GM12878 (cell line): ENCODE data around the gene CHST15. TPM values are rescaled to one million over a fixed set of nuclear protein-coding genes. Genes with fewer than 3 reads are reported as not detected.

ENCODE experiments used
- ATAC-seq: fragments of 200-7000 bp; cut with Tn5 transposase; 3 replicates; pipeline ENCODE4 v1.9.1; 2020; ENCODE audit warnings: mild to moderate bottlenecking, moderate library complexity
- BruUV-seq: library from RNA; stranded (reverse); fragments of 400-500 nt; replicated peaks from 2 replicates; lab custom pipeline; 2021; lab: Mats Ljungman, UMichigan
- CTCF ChIA-PET: fragments of 300-600 bp; sonication (Branson Sonifier 250); formaldehyde crosslinking; extraction: SDS; loops from one replicate; lab custom pipeline; 2021; ENCODE audit warnings: inconsistent platforms; lab: Yijun Ruan, JAX
- POLR2A ChIA-PET: fragments of 350-600 bp; formaldehyde crosslinking; extraction: SDS; loops from one replicate; lab custom pipeline; 2021; ENCODE audit warnings: inconsistent platforms; lab: Charles Lee
- RAD21 ChIA-PET: fragments of 300-600 bp; sonication (Branson Sonifier 250); formaldehyde crosslinking; loops from one replicate; lab custom pipeline; 2023; ENCODE audit warnings: antibody characterized with exemption; ENCODE audit not compliant: unreplicated experiment; lab: Charles Lee
- SMC1A ChIA-PET: fragments of 300-600 bp; sonication (Branson Sonifier 250); formaldehyde crosslinking; loops from one replicate; lab custom pipeline; 2023; ENCODE audit not compliant: unreplicated experiment, uncharacterized antibody; lab: Charles Lee
- DNase-seq: peaks from one replicate; pipeline ENCODE4 v3.0.0-alpha.2; 2011; ENCODE audit warnings: low read depth, low spot score
- FAIRE-seq: peaks from 3 replicates; lab custom pipeline; 2011; peaks lifted over from hg19 to GRCh38; lab: Jason Lieb, UNC
- H2AFZ ChIP-seq: 2 replicates; pipeline ENCODE4 v1.6.0; 2011; ENCODE audit warnings: low read depth, low read length, control low read depth; ENCODE audit not compliant: control insufficient read depth
- H3K27ac ChIP-seq: 2 replicates; pipeline ENCODE4 v1.5.1; 2011; ENCODE audit warnings: control low read depth; ENCODE audit not compliant: control insufficient read depth, insufficient read depth
- H3K27me3 ChIP-seq, 2 experiments: replicated peaks in 1 of 2; 2 replicates each; pipeline versions ENCODE4 v1.6.0 to v1.6.1; 2011; ENCODE audit warnings: low read length in 1 of 2; ENCODE audit not compliant: control insufficient read depth in 2 of 2, insufficient read depth in 2 of 2
- H3K36me3 ChIP-seq, 2 experiments: 2 replicates each; pipeline ENCODE4 v1.5.1; 2011; ENCODE audit warnings: low read length in 1 of 2; ENCODE audit not compliant: control insufficient read depth in 2 of 2, insufficient read depth in 2 of 2
- H3K4me1 ChIP-seq: 2 replicates; pipeline ENCODE4 v1.6.1; 2011; ENCODE audit warnings: mild to moderate bottlenecking, low read length, moderate library complexity, mixed read lengths; ENCODE audit not compliant: control insufficient read depth, insufficient read depth
- H3K4me2 ChIP-seq: 2 replicates; pipeline ENCODE4 v1.6.0; 2011; ENCODE audit warnings: control low read depth; ENCODE audit not compliant: control insufficient read depth, insufficient read depth
- H3K4me3 ChIP-seq: fragments of 200-600 bp; sonication (generic); 2 replicates; pipeline ENCODE4 v1.5.1; 2016
- H3K79me2 ChIP-seq: 2 replicates; pipeline ENCODE4 v1.6.0; 2011; ENCODE audit warnings: low read length; ENCODE audit not compliant: control insufficient read depth, insufficient read depth
- H3K9ac ChIP-seq: 2 replicates; pipeline ENCODE4 v1.8.0; 2011; ENCODE audit warnings: low read length, control low read depth, mixed read lengths; ENCODE audit not compliant: control insufficient read depth, insufficient read depth
- H3K9me3 ChIP-seq: replicated peaks from 3 replicates; pipeline ENCODE4 v1.5.1; 2011; ENCODE audit warnings: mild to moderate bottlenecking, low read length; ENCODE audit not compliant: control insufficient read depth, insufficient read depth
- H4K20me1 ChIP-seq: 2 replicates; pipeline ENCODE4 v1.6.0; 2011; ENCODE audit not compliant: control insufficient read depth, insufficient read depth
- CHD4 ChIP-seq: fragments of 200-600 bp; sonication (generic); IDR thresholded peaks from 2 replicates; pipeline ENCODE4 v1.6.1; 2016; ENCODE audit warnings: mild to moderate bottlenecking
- TCF7 ChIP-seq: IDR thresholded peaks from 2 replicates; pipeline ENCODE4 v1.6.1; 2014; ENCODE audit warnings: antibody characterized with exemption, borderline replicate concordance
- YY1 ChIP-seq: IDR thresholded peaks from 2 replicates; pipeline ENCODE4 v1.6.1; 2011; ENCODE audit warnings: low read depth, mild to moderate bottlenecking, low read length
- WGBS: methylation state at CpG from one replicate; pipeline ENCODE4 v1.1.6; 2016; ENCODE audit warnings: low lambda C conversion rate; ENCODE audit not compliant: insufficient replicate concordance, insufficient coverage; ENCODE audit errors: missing lambda C conversion rate; 5-methylcytosine and 5-hydroxymethylcytosine counted together
- in situ Hi-C: fragments of 300-500 bp; cut with MboI; formaldehyde crosslinking; loops from 9 replicates; pipeline ENCODE4 v1.14.3; 2018; ENCODE audit warnings: mixed read lengths
- intact Hi-C: fragments of 100-400 bp; cut with micrococcal nuclease; formaldehyde crosslinking; loops from one replicate; pipeline ENCODE4 v1.14.2; 2022; ENCODE audit not compliant: unreplicated experiment
- polyA plus RNA-seq, 11 experiments: library from polyadenylated mRNA; depleted of rRNA in 4 of 11; unstranded in 6 of 11; stranded (reverse) in 5 of 11; fragments of >200 nt; fragmentation: Nextera tagmentation in 4 of 11; fragmentation: Illumina TruSeq in 1 of 11; extraction: Ambion mirVana in 4 of 11; extraction: Trizol in 1 of 11; gene quantifications; 1 replicate in 1 of 11; 2 replicates in 10 of 11; pipeline versions ENCODE4 v1.2.1 to v1.2.3, GENCODE V29; 2011 to 2016; ENCODE audit warnings: inconsistent platforms in 2 of 11, missing spikeins in 2 of 11, low read depth in 1 of 11
- total RNA-seq, 4 experiments: library from RNA; depleted of rRNA in 3 of 4; stranded (reverse); fragments of >200 nt in 3 of 4; fragmentation: Illumina TruSeq in 1 of 4; extraction: Trizol in 1 of 4; gene quantifications; 2 replicates each; pipeline versions ENCODE4 v1.2.1 to v1.2.3, GENCODE V29; 2013 to 2021
- TF ChIP-seq, protein P1 (sequence below), 3 experiments: IDR thresholded peaks in 2 of 3; conservative IDR thresholded peaks in 1 of 3; 2 replicates each; pipeline ENCODE4 v1.5.1; 2011; ENCODE audit warnings: low read depth in 3 of 3, low read length in 3 of 3, mild to moderate bottlenecking in 3 of 3, control low read depth in 2 of 3, moderate library complexity in 2 of 3, inconsistent platforms in 1 of 3, mixed read lengths in 1 of 3; ENCODE audit not compliant: control insufficient read depth in 2 of 3, insufficient read depth in 1 of 3; ENCODE audit errors: extremely low read depth in 1 of 3
- TF ChIP-seq, protein P2 (sequence below): fragments of 150-350 bp; IDR thresholded peaks from 2 replicates; pipeline ENCODE4 v1.6.1; 2014; ENCODE audit warnings: mild to moderate bottlenecking, low read depth, low read length
- TF ChIP-seq, protein P3 (sequence below): fragments of 450-650 bp; IDR thresholded peaks from 2 replicates; pipeline ENCODE4 v1.6.1; 2017; ENCODE audit warnings: low read depth, mild to moderate bottlenecking, moderate library complexity

CHST15 gene
- total and polyA plus RNA-seq, 10 of the 15 experiments (the other 5 are each of a cell fraction or from before 2014, with no cell fraction given), result 0.02 to 0.53 (median 0.05) TPM; not detected in 1

DNA sequence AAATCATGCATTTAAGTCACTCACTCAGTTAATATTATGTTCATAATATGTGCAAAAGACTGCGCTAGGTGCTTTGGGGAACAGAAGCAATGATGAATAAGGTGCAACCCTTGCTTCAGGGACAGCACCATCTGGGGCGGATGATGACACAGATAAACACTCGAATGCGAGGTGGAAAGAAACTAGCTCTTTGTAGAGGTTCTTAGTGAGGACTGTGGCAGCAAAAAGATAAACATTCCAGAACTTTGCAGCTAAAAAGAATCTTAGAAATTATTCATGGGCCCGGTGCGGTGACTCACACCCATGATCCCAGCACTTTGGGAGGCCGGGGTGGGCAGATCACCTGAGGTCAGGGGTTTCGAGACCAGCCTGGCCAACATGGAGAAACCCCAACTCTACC is 29.8 kb upstream of the CHST15 start:
- in situ Hi-C loops, result no loop called here
- no peak overlapping the region for H3K4me3 ChIP-seq
- no TSS peak for BruUV-seq
- no peaks in the 10 kb centered on the region for H3K36me3 ChIP-seq
- H3K4me2 ChIP-seq, result no peak overlapping the region
- H3K27me3 ChIP-seq, result no peaks in the 10 kb centered on the region; a peak in 1 of 4 replicates
- no peak overlapping the region for H2AFZ ChIP-seq
- DNase-seq (no peak), FAIRE-seq (no peak), ATAC-seq (no peak)
- H3K9me3 ChIP-seq, result no peaks in the 10 kb centered on the region; the same call in 2 of the 3 replicates
- ChIA-PET RAD21 (no interaction called here), SMC1A (no interaction called here), CTCF (interaction anchor here (0.6 kb wide), 1 partner anchor 102 kb away, joined by 3 read pairs; no protein-coding TSS in a partner anchor)
- H4K20me1 ChIP-seq, result no peaks in the 10 kb centered on the region
- intact Hi-C loops, result no loop called here
- H3K9ac ChIP-seq, result no peak overlapping the region
- 90% methylated on average over 8 of the region's 8 CpGs for WGBS
- no peaks in the 10 kb centered on the region for H3K79me2 ChIP-seq
- no peak overlapping the region for H3K27ac ChIP-seq
- TF ChIP-seq, protein P1, sequence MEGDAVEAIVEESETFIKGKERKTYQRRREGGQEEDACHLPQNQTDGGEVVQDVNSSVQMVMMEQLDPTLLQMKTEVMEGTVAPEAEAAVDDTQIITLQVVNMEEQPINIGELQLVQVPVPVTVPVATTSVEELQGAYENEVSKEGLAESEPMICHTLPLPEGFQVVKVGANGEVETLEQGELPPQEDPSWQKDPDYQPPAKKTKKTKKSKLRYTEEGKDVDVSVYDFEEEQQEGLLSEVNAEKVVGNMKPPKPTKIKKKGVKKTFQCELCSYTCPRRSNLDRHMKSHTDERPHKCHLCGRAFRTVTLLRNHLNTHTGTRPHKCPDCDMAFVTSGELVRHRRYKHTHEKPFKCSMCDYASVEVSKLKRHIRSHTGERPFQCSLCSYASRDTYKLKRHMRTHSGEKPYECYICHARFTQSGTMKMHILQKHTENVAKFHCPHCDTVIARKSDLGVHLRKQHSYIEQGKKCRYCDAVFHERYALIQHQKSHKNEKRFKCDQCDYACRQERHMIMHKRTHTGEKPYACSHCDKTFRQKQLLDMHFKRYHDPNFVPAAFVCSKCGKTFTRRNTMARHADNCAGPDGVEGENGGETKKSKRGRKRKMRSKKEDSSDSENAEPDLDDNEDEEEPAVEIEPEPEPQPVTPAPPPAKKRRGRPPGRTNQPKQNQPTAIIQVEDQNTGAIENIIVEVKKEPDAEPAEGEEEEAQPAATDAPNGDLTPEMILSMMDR (IDR thresholded peaks at IDR 0.05 in 2 of 3, conservative IDR thresholded peaks at IDR 0.05 in 1 of 3; ENCODE audit: control insufficient read depth in 2 of 3, extremely low read depth in 1 of 3, insufficient read depth in 1 of 3, low read depth in 3 of 3, low read length in 3 of 3), result no peak
- TF ChIP-seq CHD4 (no peak), TCF7 (no peak), YY1 (no peak)
- TF ChIP-seq, protein P2, sequence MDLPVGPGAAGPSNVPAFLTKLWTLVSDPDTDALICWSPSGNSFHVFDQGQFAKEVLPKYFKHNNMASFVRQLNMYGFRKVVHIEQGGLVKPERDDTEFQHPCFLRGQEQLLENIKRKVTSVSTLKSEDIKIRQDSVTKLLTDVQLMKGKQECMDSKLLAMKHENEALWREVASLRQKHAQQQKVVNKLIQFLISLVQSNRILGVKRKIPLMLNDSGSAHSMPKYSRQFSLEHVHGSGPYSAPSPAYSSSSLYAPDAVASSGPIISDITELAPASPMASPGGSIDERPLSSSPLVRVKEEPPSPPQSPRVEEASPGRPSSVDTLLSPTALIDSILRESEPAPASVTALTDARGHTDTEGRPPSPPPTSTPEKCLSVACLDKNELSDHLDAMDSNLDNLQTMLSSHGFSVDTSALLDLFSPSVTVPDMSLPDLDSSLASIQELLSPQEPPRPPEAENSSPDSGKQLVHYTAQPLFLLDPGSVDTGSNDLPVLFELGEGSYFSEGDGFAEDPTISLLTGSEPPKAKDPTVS, result no peak
- TF ChIP-seq, protein P3, sequence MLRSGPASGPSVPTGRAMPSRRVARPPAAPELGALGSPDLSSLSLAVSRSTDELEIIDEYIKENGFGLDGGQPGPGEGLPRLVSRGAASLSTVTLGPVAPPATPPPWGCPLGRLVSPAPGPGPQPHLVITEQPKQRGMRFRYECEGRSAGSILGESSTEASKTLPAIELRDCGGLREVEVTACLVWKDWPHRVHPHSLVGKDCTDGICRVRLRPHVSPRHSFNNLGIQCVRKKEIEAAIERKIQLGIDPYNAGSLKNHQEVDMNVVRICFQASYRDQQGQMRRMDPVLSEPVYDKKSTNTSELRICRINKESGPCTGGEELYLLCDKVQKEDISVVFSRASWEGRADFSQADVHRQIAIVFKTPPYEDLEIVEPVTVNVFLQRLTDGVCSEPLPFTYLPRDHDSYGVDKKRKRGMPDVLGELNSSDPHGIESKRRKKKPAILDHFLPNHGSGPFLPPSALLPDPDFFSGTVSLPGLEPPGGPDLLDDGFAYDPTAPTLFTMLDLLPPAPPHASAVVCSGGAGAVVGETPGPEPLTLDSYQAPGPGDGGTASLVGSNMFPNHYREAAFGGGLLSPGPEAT, result no peak
- TF ChIP-seq, all 136 proteins: peak for 0
- POLR2A ChIA-PET, result no interaction called here
- peaks cover 13% of the 10 kb centered on the region for H3K4me1 ChIP-seq
